ENCODE measurements around the gene HOXA11.

HOXA11 gene

GRCh38 chr7:27133409-27134231, 51.4 kb downstream of the HOXA11 start:
- no peak for DNase-seq (ENCODE audit: low spot score)

- no peak for DNase-seq (ENCODE audit: low spot score)
Observed at GRCh38 chr7:27132978-27133377, 52.1 kb downstream of the HOXA11 start.

- DNase-seq (ENCODE audit: low spot score), result no peak
Observed at GRCh38 chr7:27132214-27132613, 52.8 kb downstream of the HOXA11 start.

- no peak for DNase-seq (ENCODE audit: low spot score)
Observed at GRCh38 chr7:27131390-27131819, 53.6 kb downstream of the HOXA11 start.

All from HuH-7.5 (cell line).